Pericardium fibroblast (primary cell): ENCODE data around the gene BCLAF3. TPM values are rescaled to one million over a fixed set of nuclear protein-coding genes. Genes with fewer than 3 reads are reported as not detected.

Experiments used
- total RNA-seq: library from RNA; depleted of rRNA; stranded (reverse); fragments of >200 nt; gene quantifications from 2 replicates; pipeline ENCODE4 v1.2.3, GENCODE V29; 2015

Gene BCLAF3
- 1.6 and 1.8 TPM in 2 replicates for total RNA-seq

DNA sequence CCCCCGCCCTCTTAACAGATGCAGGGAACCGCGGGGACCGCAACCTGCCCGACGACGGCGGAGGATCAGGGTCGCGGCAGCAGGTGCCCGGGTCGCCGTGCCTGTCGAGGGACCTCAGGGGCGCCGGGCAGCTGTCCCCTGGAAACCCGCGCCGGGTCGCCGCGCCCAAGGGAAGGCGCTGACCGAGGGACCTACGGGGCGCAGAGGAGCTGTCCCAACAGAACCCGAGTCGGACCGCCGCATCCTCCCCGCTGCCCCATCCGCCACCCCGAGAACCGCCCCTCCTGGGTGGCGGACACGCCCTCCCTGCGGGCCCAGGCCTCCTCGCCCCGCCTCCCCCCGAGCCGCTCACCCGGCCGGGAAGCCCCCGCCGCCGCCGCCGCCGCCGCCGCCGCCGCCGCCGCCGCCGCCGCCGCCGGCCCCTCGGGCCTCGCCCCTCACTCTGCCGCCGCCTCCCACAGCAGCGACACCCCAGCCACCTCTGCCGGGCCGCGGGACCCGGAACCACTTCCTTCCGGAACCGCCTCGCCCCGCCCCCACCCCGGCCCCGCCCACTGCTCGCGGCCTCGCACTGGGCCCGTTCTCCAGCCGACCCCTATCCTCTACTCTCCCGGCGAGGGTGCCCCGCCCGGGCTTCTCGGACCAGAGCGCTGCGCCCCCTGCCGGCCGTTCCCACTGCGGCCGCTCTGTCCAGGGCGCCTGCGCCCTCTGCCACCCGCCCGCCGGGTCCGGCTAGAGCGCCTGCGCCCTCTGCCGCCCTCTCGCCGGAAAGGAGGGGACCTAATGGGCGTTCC is at the start of gene BCLAF3:
BCLAF3 (minus strand) TSS at position 506 of the 794 bp plus-strand sequence. CDS start 20,797 bp downstream, outside the sequence.

Other genes with a start within 250 kb of the BCLAF3 start
- gene SH3KBP1, start 103.5 kb downstream of the BCLAF3 start, total RNA-seq, result 12.8 and 26.6 TPM in 2 replicates
- 0.09 and 0.35 TPM in 2 replicates for gene MAP7D2, start 125.8 kb upstream of the BCLAF3 start, total RNA-seq
- gene EIF1AX, start 150.8 kb upstream of the BCLAF3 start, total RNA-seq, result 28.1 and 33.3 TPM in 2 replicates